ENCODE results near the gene PAIP2B. TPM values are rescaled to one million over a fixed set of nuclear protein-coding genes. Genes with fewer than 3 reads are reported as not detected.

PAIP2B gene
- total and polyA plus RNA-seq, 2 of the 4 experiments (the other 2 are of a cell fraction): 0.15 to 0.18 TPM

DNA sequence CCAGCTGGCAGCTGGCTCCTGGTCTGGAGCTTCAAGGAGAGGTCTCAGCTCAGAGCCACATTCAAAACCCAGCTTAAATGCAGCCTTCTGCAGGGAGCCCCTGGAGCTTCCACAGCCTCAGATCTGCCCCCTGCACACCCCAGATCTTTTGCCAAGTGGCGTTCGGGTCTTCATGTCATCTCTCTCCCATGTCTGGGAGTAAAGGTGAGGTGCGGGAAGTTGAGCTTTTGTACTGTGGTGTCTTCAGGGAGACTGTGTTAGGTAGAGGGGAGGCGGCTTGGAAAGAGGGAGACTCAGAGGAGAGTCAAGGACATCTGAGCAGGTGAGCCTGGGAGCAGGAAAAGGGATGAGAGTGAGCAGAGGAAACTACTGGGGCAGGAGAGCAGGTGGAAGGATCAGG lies 71.1 kb downstream of the PAIP2B start:
- no peak overlapping the region for H3K14ac ChIP-seq (replicated peaks; ENCODE audit: low read depth, low read length)
- no peaks in the 10 kb centered on the region for H4K20me1 ChIP-seq (ENCODE audit: insufficient read depth, low read length)
- H3K79me1 ChIP-seq (ENCODE audit: low read depth in 1 of 2, low read length in 2 of 2): no peaks in the 10 kb centered on the region
- H3K4me2 ChIP-seq (ENCODE audit: low read depth, low read length): no peak overlapping the region
- ATAC-seq (ENCODE audit: low read depth): no peak
- intact Hi-C loops (cut with micrococcal nuclease) (no loop called here), dilution Hi-C loops (cut with HindIII; ENCODE audit: low sequenced_read_pairs, unreplicated experiment) (no loop called here), in situ Hi-C loops (cut with MboI; ENCODE audit: low sequenced_read_pairs) (loop anchor here (10.0 kb wide), 1 partner anchor 349 kb away; no protein-coding TSS in a partner anchor)
- H3K27ac ChIP-seq (ENCODE audit: insufficient read depth, low read length): no peak overlapping the region
- peaks cover 8% of the 10 kb centered on the region; the same call in 1 of the 2 replicates for H3K27me3 ChIP-seq (ENCODE audit: control insufficient read depth, insufficient read depth, low read length)
- H2BK120ac ChIP-seq (ENCODE audit: low read depth, low read length): no peak overlapping the region
- no peak overlapping the region for H4K8ac ChIP-seq (ENCODE audit: low read depth in 2 of 2, low read length in 2 of 2)
- 83% methylated on average over 1 of the region's 4 CpGs; no CpG with 5 or more reads in 1 of the 2 experiments for WGBS, 2 experiments (ENCODE audit: extremely low coverage in 2 of 2, insufficient read length in 1 of 2)
- no peak overlapping the region for H2BK15ac ChIP-seq (ENCODE audit: low read depth, low read length)
- H2AK9ac ChIP-seq (replicated peaks; ENCODE audit: low read depth, low read length, poor library complexity): no peak overlapping the region
- peaks cover 2% of the 10 kb centered on the region; the same call in 1 of the 2 replicates for H3K4me1 ChIP-seq (ENCODE audit: control insufficient read depth, insufficient read depth, low read length)
- no peak overlapping the region for H4K91ac ChIP-seq (ENCODE audit: insufficient read depth, low read depth, low read length)
- no peak overlapping the region for H3K4me3 ChIP-seq (ENCODE audit: insufficient read depth, low read depth, low read length)
- CTCF ChIA-PET: interaction anchor here (0.8 kb wide), 1 partner anchor 35 kb away, joined by 3 read pairs; no protein-coding TSS in a partner anchor
- no peak overlapping the region for H2AFZ ChIP-seq (replicated peaks; ENCODE audit: low read length, poor library complexity)
- no peak overlapping the region for H2AK5ac ChIP-seq (ENCODE audit: low read depth, low read length)
- BruUV-seq (replicated peaks): no TSS peak
- POLR2A ChIA-PET (ENCODE audit: unreplicated experiment): no interaction called here
- no peak overlapping the region for H2BK20ac ChIP-seq (ENCODE audit: low read depth, low read length)
- no peaks in the 10 kb centered on the region for H3K9me3 ChIP-seq (ENCODE audit: control insufficient read depth, insufficient read depth, low read length)
- no peak overlapping the region for H3K23ac ChIP-seq (ENCODE audit: low read depth, low read length)
- H3K9ac ChIP-seq (ENCODE audit: low read depth, low read length): no peak overlapping the region
- no peak overlapping the region for H3K18ac ChIP-seq (ENCODE audit: low read depth, low read length)
- no peak overlapping the region for H3K4ac ChIP-seq (ENCODE audit: low read depth, low read length)
- no peak overlapping the region for H2BK5ac ChIP-seq (ENCODE audit: low read depth, low read length, poor library complexity, severe bottlenecking)
- DNase-seq: no peak
- no peak overlapping the region for H3K56ac ChIP-seq (ENCODE audit: extremely low read depth, insufficient read depth, low read length)
- TF ChIP-seq CHD1 (IDR thresholded peaks at IDR 0.05; ENCODE audit: low read depth, low read length): no peak
- no peak for TF ChIP-seq NFE2L2 (IDR thresholded peaks at IDR 0.05; ENCODE audit: low read depth, low read length)
- TF ChIP-seq, protein P1, sequence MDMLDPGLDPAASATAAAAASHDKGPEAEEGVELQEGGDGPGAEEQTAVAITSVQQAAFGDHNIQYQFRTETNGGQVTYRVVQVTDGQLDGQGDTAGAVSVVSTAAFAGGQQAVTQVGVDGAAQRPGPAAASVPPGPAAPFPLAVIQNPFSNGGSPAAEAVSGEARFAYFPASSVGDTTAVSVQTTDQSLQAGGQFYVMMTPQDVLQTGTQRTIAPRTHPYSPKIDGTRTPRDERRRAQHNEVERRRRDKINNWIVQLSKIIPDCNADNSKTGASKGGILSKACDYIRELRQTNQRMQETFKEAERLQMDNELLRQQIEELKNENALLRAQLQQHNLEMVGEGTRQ (IDR thresholded peaks at IDR 0.05; ENCODE audit: low read depth, low read length): no peak
- no peak for TF ChIP-seq RAD21 (IDR thresholded peaks at IDR 0.05; ENCODE audit: low read length)
- TF ChIP-seq CEBPB (IDR thresholded peaks at IDR 0.05; ENCODE audit: low read depth, low read length): no peak
- no peak for TF ChIP-seq SMC3 (IDR thresholded peaks at IDR 0.05; ENCODE audit: low read depth, low read length)
- TF ChIP-seq MAZ (IDR thresholded peaks at IDR 0.05; ENCODE audit: borderline replicate concordance, low read depth, low read length): no peak
- no peak overlapping the region for H4K5ac ChIP-seq (ENCODE audit: low read depth, low read length)
- H3K9me1 ChIP-seq (ENCODE audit: insufficient read depth, low read length): no peaks in the 10 kb centered on the region
- H3K36me3 ChIP-seq (ENCODE audit: control insufficient read depth, insufficient read depth, low read length): no peaks in the 10 kb centered on the region

All from IMR-90 (cell line).